Measurements from ENCODE around the gene PC. TPM values are rescaled to one million over a fixed set of nuclear protein-coding genes. Genes with fewer than 3 reads are reported as not detected.
"Not testable (repeated sequence)": the region's sequence is repeated elsewhere in the genome, so short reads cannot be mapped to it uniquely, and the experiment has no call there.

Gene PC
- total RNA-seq (10 to 100 TPM in 5 of 7 donors, 1 to 10 TPM in 2; 7.5 to 27.5 (median 17.1) TPM), polyA plus RNA-seq (10 to 100 TPM in 1 of 2 donors, 1 to 10 TPM in 1; 4.2 to 14.7 TPM)
- long read RNA-seq, donor 1, full-length matches to known transcripts = 7 of 18 reads
- long read RNA-seq, donor 1, partial matches to known transcripts = 9 of 18 reads
- long read RNA-seq, donor 1, other reads (novel, unspliced or antisense) = 2 of 18 reads
- long read RNA-seq, donor 2, partial matches to known transcripts = 12 of 13 reads
- long read RNA-seq, donor 2, other reads (novel, unspliced or antisense) = 0 of 13 reads
- long read RNA-seq, donor 3, full-length matches to known transcripts = 26 of 53 reads
- long read RNA-seq, donor 3, partial matches to known transcripts = 14 of 53 reads
- long read RNA-seq, donor 3, other reads (novel, unspliced or antisense) = 13 of 53 reads

GRCh38 chr11:66958232-66958955, at the start of gene PC:
PC (minus strand) TSS chr11:66958383; CDS start chr11:66872159, 86,224 bp downstream.
- intact Hi-C loops (cut with DNase I) = no loop called here
- no peaks in the 10 kb centered on the region for H3K9me3 ChIP-seq
- peak within 1 kb of the TSS; percentile 86 for H3K4me3 ChIP-seq
- 0 to 1% (median 1%) methylated on average over 54 to 74 of the region's 74 CpGs for WGBS, 3 donors
- peak; percentile 99 to 100 (median 100) for DNase-seq
- H3K27me3 ChIP-seq = no peaks in the 10 kb centered on the region
- peak; percentile 45 for TF ChIP-seq EP300 (IDR thresholded peaks at IDR 0.05)
- TF ChIP-seq POLR2A (IDR thresholded peaks at IDR 0.05) = peak; percentile 57
- TF ChIP-seq CTCF (IDR thresholded peaks at IDR 0.05) = no peak
- no peaks in the 10 kb centered on the region for H3K4me1 ChIP-seq (ENCODE audit: insufficient read depth)
- H3K36me3 ChIP-seq = no peaks in the 10 kb centered on the region
- H3K27ac ChIP-seq = peak within 1 kb of the TSS in 1 of 2 donors; percentile 73

GRCh38 chr11:67007126-67007525, 48.9 kb upstream of the PC start:
- Histone ChIP-seq H3K27me3 (no peaks in the 10 kb centered on the region), H3K4me1 (ENCODE audit: insufficient read depth) (no peaks in the 10 kb centered on the region), H3K27ac (no peak overlapping the region), H3K36me3 (no peaks in the 10 kb centered on the region), H3K9me3 (no peaks in the 10 kb centered on the region), H3K4me3 (no peak overlapping the region)
- intact Hi-C loops (cut with DNase I) = no loop called here
- no peak for DNase-seq
- 88 to 90% (median 88%) methylated on average over 7 of the region's 7 CpGs for WGBS, 3 donors
- TF ChIP-seq EP300 (IDR thresholded peaks at IDR 0.05) = no peak
- TF ChIP-seq POLR2A (IDR thresholded peaks at IDR 0.05) = no peak
- TF ChIP-seq CTCF (IDR thresholded peaks at IDR 0.05) = no peak

GRCh38 chr11:67006029-67006884, 48.1 kb upstream of the PC start:
- no peak overlapping the region for H3K4me3 ChIP-seq
- no peak for TF ChIP-seq CTCF (IDR thresholded peaks at IDR 0.05)
- TF ChIP-seq POLR2A (IDR thresholded peaks at IDR 0.05) = no peak
- TF ChIP-seq EP300 (IDR thresholded peaks at IDR 0.05) = no peak
- H3K9me3 ChIP-seq = no peaks in the 10 kb centered on the region
- H3K27me3 ChIP-seq = no peaks in the 10 kb centered on the region
- no peak overlapping the region for H3K27ac ChIP-seq
- DNase-seq = no peak
- H3K4me1 ChIP-seq (ENCODE audit: insufficient read depth) = no peaks in the 10 kb centered on the region
- 78 to 83% (median 81%) methylated on average over 14 of the region's 14 CpGs for WGBS, 3 donors
- intact Hi-C loops (cut with DNase I) = no loop called here
- no peaks in the 10 kb centered on the region for H3K36me3 ChIP-seq

- H3K9me3 ChIP-seq; H3K27ac ChIP-seq; H3K4me3 ChIP-seq; intact Hi-C loops (cut with DNase I); H3K27me3 ChIP-seq; DNase-seq; H3K4me1 ChIP-seq (ENCODE audit: insufficient read depth); H3K36me3 ChIP-seq: not testable (repeated sequence)
- 88 to 95% (median 90%) methylated on average over 8 of the region's 8 CpGs for WGBS, 3 donors
These were observed 47.0 kb upstream of the PC start for GRCh38 chr11:67005200-67005599.

Data from ovary (tissue), 10 donors.